WTC11 (cell line): ENCODE results near the gene FBXL4. TPM values are rescaled to one million over a fixed set of nuclear protein-coding genes. Genes with fewer than 3 reads are reported as not detected.

Experiments used
- ATAC-seq: fragments of 200-7000 bp; cut with Tn5 transposase; 2 replicates; pipeline ENCODE4 v1.10.0; 2021; ENCODE audit warnings: mild to moderate bottlenecking, moderate library complexity
- CTCF ChIA-PET: fragments of 300-600 bp; sonication (Branson Sonifier 250); formaldehyde crosslinking; loops from one replicate; lab custom pipeline; 2021; ENCODE audit warnings: antibody characterized with exemption; lab: Charles Lee
- POLR2A ChIA-PET: fragments of 350-600 bp; sonication (Branson Sonifier 250); formaldehyde crosslinking; loops from one replicate; lab custom pipeline; 2021; ENCODE audit warnings: antibody characterized with exemption; lab: Charles Lee
- DNase-seq: peaks from one replicate; pipeline ENCODE4 v3.0.0; 2021; ENCODE audit warnings: low spot score
- H3K27ac Mint-ChIP-seq: 2 replicates; pipeline ENCODE4 v1.8.0; 2021; ENCODE audit warnings: mixed read lengths
- H3K27me3 Mint-ChIP-seq: 2 replicates; pipeline ENCODE4 v1.8.0; 2021; ENCODE audit warnings: low read depth, mild to moderate bottlenecking, moderate library complexity, mixed read lengths
- H3K36me3 Mint-ChIP-seq: 2 replicates; pipeline ENCODE4 v1.8.0; 2021; ENCODE audit warnings: mixed read lengths
- H3K4me1 Mint-ChIP-seq: 2 replicates; pipeline ENCODE4 v1.8.0; 2022; ENCODE audit warnings: mixed read lengths
- H3K4me3 Mint-ChIP-seq: 2 replicates; pipeline ENCODE4 v1.8.0; 2021; ENCODE audit warnings: mild to moderate bottlenecking, moderate library complexity, mixed read lengths
- H3K9me3 Mint-ChIP-seq: 2 replicates; pipeline ENCODE4 v1.8.0; 2021; ENCODE audit warnings: mixed read lengths
- AR ChIP-seq: fragments of 250-450 bp; sonication (Bioruptor Pico); IDR thresholded peaks from 2 replicates; pipeline ENCODE4 v1.9.0; 2021; ENCODE audit warnings: mild to moderate bottlenecking
- ATF1 ChIP-seq: sonication (generic); formaldehyde crosslinking; IDR thresholded peaks from 2 replicates; pipeline ENCODE4 v1.8.1; 2023; ENCODE audit warnings: mild to moderate bottlenecking, moderate library complexity, missing genetic modification reagents
- GRHL2 ChIP-seq: fragments of 250-450 bp; sonication (Bioruptor Pico); IDR thresholded peaks from 2 replicates; pipeline ENCODE4 v1.8.0; 2022; ENCODE audit warnings: mild to moderate bottlenecking, moderate library complexity; ENCODE audit not compliant: insufficient replicate concordance, severe bottlenecking
- HMGA2 ChIP-seq: fragments of 250-450 bp; sonication (Bioruptor Pico); IDR thresholded peaks from 2 replicates; pipeline ENCODE4 v1.4.0; 2021; ENCODE audit warnings: mild to moderate bottlenecking, moderate library complexity
- JUN ChIP-seq: sonication (generic); formaldehyde crosslinking; IDR thresholded peaks from 2 replicates; pipeline ENCODE4 v1.8.0; 2023; ENCODE audit warnings: mild to moderate bottlenecking, missing genetic modification reagents
- MLX ChIP-seq: sonication (generic); formaldehyde crosslinking; IDR thresholded peaks from 2 replicates; pipeline ENCODE4 v1.8.1; 2023; ENCODE audit warnings: mild to moderate bottlenecking, missing genetic modification reagents, moderate library complexity
- NFE2L1 ChIP-seq: sonication (generic); formaldehyde crosslinking; IDR thresholded peaks from 2 replicates; pipeline ENCODE4 v1.8.1; 2023; ENCODE audit warnings: missing genetic modification reagents
- PRRX2 ChIP-seq: fragments of 250-450 bp; sonication (Bioruptor Pico); IDR thresholded peaks from 2 replicates; pipeline ENCODE4 v1.8.0; 2021; ENCODE audit warnings: mild to moderate bottlenecking
- SP1 ChIP-seq: sonication (generic); formaldehyde crosslinking; conservative IDR thresholded peaks from 2 replicates; pipeline ENCODE4 v1.8.1; 2022; ENCODE audit warnings: missing genetic modification reagents
- USF1 ChIP-seq: sonication (generic); formaldehyde crosslinking; IDR thresholded peaks from 2 replicates; pipeline ENCODE4 v1.8.0; 2022; ENCODE audit warnings: mild to moderate bottlenecking, missing genetic modification reagents
- ZNF219 ChIP-seq: sonication (generic); formaldehyde crosslinking; IDR thresholded peaks from 2 replicates; pipeline ENCODE4 v1.8.0; 2023; ENCODE audit warnings: missing genetic modification reagents, mild to moderate bottlenecking, borderline replicate concordance
- ZNF317 ChIP-seq: sonication (generic); formaldehyde crosslinking; IDR thresholded peaks from 2 replicates; pipeline ENCODE4 v1.8.1; 2023; ENCODE audit warnings: low read depth, mild to moderate bottlenecking, moderate library complexity, missing genetic modification reagents, borderline replicate concordance
- total RNA-seq: library from RNA; stranded (reverse); gene quantifications from 3 replicates; pipeline ENCODE4 v1.2.3, GENCODE V29; 2021
- TF ChIP-seq, protein P1 (sequence below): fragments of 250-450 bp; sonication (Bioruptor Pico); IDR thresholded peaks from 2 replicates; pipeline ENCODE4 v2.1.2; 2022; ENCODE audit warnings: mild to moderate bottlenecking, moderate library complexity
- TF ChIP-seq, protein P2 (sequence below): sonication (generic); formaldehyde crosslinking; IDR thresholded peaks from 2 replicates; pipeline ENCODE4 v1.8.0; 2022; ENCODE audit warnings: mild to moderate bottlenecking, missing genetic modification reagents
- TF ChIP-seq, protein P3 (sequence below): fragments of 250-450 bp; sonication (Bioruptor Pico); conservative IDR thresholded peaks from 2 replicates; pipeline ENCODE4 v1.9.0; 2021; ENCODE audit warnings: mild to moderate bottlenecking

The FBXL4 gene
- total RNA-seq, 1 experiment from 2014 or later: 10.3 TPM

- no peak for TF ChIP-seq AR
- TF ChIP-seq, protein P1, sequence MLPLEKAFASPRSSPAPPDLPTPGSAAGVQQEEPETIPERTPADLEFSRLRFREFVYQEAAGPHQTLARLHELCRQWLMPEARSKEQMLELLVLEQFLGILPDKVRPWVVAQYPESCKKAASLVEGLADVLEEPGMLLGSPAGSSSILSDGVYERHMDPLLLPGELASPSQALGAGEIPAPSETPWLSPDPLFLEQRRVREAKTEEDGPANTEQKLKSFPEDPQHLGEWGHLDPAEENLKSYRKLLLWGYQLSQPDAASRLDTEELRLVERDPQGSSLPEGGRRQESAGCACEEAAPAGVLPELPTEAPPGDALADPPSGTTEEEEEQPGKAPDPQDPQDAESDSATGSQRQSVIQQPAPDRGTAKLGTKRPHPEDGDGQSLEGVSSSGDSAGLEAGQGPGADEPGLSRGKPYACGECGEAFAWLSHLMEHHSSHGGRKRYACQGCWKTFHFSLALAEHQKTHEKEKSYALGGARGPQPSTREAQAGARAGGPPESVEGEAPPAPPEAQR: no peak
- TF ChIP-seq NFE2L1: no peak
- no peak for TF ChIP-seq PRRX2 (CRISPR knock-in tag)
- TF ChIP-seq JUN (CRISPR knock-in tag): no peak
- TF ChIP-seq MLX: no peak
- no peak for TF ChIP-seq SP1
- TF ChIP-seq, protein P2, sequence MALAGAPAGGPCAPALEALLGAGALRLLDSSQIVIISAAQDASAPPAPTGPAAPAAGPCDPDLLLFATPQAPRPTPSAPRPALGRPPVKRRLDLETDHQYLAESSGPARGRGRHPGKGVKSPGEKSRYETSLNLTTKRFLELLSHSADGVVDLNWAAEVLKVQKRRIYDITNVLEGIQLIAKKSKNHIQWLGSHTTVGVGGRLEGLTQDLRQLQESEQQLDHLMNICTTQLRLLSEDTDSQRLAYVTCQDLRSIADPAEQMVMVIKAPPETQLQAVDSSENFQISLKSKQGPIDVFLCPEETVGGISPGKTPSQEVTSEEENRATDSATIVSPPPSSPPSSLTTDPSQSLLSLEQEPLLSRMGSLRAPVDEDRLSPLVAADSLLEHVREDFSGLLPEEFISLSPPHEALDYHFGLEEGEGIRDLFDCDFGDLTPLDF (CRISPR knock-in tag): no peak
These were observed 16.1 kb downstream of the FBXL4 start (continued) for GRCh38 chr6:98931696-98932095.

GRCh38 chr6:98929498-98930060 lies 18.2 kb downstream of the FBXL4 start:
- no peak for TF ChIP-seq USF1
- Mint-ChIP-seq H3K4me1 (peaks cover 43% of the 10 kb centered on the region), H3K9me3 (peaks cover 4% of the 10 kb centered on the region; the same call in 1 of the 2 replicates), H3K27ac (no peak overlapping the region), H3K27me3 (no peaks in the 10 kb centered on the region), H3K36me3 (0 out of 2 replicates have a peak, but pooled peaks cover 6% of the 10 kb centered on the region), H3K4me3 (no peak overlapping the region)
- DNase-seq (no peak), ATAC-seq (no peak)
- ChIA-PET CTCF (interaction anchor here (1.6 kb wide), 1 partner anchor 51 kb away, joined by 5 read pairs; no protein-coding TSS in a partner anchor), POLR2A (interaction anchor here (0.7 kb wide), 2 partner anchors 769 to 878 kb away, joined by 4 to 6 read pairs; no protein-coding TSS in a partner anchor)

DNA sequence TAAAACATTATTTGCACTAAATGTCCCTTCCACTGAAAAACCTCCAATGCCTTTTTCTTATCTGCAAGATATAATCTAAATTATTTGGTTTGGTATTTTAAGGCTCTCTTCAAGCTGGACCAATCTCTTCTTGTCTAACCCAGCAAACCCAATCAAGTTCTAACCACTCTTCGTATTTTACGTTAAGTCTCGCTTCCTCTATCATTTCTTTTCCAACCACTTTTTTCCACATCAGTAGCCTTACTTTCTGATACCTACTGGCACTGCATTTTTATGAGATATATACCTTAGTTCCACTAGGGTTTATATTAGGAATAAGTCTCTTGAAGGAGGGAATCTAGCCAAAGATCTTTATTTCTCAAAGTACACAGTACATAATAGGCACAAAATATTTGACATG lies 19.1 kb downstream of the FBXL4 start:
- CTCF ChIA-PET: interaction anchor here (1.6 kb wide), 1 partner anchor 52 kb away, joined by 5 read pairs; no protein-coding TSS in a partner anchor
- Mint-ChIP-seq H3K4me1 (peaks cover 43% of the 10 kb centered on the region), H3K27ac (no peak overlapping the region), H3K36me3 (0 out of 2 replicates have a peak, but pooled peaks cover 6% of the 10 kb centered on the region), H3K4me3 (no peak overlapping the region), H3K27me3 (no peaks in the 10 kb centered on the region), H3K9me3 (peaks cover 4% of the 10 kb centered on the region; the same call in 1 of the 2 replicates)
- ATAC-seq (no peak), DNase-seq (no peak)
- POLR2A ChIA-PET: interaction anchor here (0.7 kb wide), 1 partner anchor 768 kb away, joined by 4 read pairs; no protein-coding TSS in a partner anchor
- no peak for TF ChIP-seq MLX
- no peak for TF ChIP-seq HMGA2
- TF ChIP-seq ZNF219 (CRISPR knock-in tag): no peak
- no peak for TF ChIP-seq GRHL2
- TF ChIP-seq, protein P3, sequence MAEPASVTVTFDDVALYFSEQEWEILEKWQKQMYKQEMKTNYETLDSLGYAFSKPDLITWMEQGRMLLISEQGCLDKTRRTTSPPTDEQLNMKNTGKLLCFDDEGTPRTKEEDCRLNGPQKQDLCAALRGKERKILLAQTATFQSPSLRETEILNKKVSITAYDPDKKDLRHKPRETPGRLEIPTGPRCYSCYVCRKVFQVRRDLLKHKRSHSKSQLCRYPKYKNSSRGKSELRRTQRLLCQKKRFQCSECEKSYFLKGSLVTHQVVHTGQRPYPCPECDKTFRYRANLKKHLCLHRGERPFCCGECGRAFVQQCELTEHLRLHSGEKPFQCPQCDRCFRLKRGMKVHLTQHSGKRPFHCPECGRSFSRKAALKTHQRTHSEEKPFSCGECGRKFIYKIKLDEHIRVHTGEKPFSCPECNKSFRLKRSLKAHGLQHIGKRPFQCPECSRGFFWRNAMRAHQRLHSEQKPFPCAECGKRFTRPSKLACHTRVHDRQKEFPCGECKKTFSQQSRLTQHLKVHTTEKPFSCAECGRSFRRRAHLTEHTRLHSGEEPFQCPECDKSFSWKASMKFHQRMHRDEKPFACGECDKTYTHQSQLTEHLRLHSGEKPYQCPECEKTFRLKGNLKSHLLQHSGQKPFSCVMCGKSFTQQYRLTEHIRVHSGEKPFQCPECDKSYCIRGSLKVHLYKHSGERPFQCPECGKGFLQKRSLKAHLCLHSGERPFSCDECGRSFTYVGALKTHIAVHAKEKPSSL (CRISPR knock-in tag): no peak
- TF ChIP-seq ATF1 (CRISPR knock-in tag): no peak
- no peak for TF ChIP-seq AR
- no peak for TF ChIP-seq ZNF317 (CRISPR knock-in tag)
